ENCODE measurements around the gene RNPC3.
"Not testable (repeated sequence)": the region's sequence is repeated elsewhere in the genome, so short reads cannot be mapped to it uniquely, and the experiment has no call there.

Gene RNPC3

DNA sequence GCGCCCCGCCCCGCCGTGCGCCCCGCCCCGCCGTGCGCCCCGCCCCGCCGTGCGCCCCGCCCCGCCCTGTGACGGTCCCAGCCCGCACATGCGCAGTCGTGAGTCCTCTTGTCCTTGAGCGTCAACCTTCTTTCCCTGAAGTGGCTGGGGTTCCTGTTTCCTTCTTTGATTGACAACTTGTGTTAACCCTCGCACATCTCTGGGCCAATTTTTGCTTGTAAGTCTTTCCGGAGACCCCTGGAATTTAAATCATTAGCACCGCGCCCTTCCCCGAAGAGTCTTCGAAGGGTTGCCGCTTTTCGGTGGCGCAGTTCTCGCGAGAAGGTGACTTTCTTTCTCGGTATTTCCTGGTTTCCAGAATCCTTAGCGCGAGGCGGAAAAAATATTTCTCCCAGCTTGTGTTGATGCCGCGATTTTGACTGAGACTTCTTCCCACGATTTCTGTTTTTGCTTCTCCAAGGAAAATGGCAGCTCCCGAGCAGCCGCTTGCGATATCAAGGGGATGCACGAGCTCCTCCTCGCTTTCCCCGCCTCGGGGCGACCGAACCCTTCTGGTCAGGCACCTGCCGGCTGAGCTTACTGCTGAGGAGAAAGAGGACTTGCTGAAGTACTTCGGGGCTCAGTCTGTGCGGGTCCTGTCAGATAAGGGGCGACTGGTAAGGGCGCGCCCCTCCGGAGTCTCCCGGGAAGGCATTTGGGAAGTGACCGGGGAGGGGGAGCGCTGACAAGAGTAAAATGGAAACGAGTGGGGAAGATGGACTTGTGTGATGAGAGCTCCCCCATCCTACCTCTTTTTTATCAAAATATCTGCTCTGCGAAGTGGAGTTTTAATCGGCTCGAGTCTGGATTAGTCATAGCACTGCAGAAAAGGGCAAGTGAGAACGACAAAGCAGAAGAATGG is at the start of gene RNPC3:
RNPC3 (plus strand) TSS at position 93 of the 901 bp plus-strand sequence; CDS start at position 465, 372 bp downstream.
- DNase-seq = peak; percentile 84

DNA sequence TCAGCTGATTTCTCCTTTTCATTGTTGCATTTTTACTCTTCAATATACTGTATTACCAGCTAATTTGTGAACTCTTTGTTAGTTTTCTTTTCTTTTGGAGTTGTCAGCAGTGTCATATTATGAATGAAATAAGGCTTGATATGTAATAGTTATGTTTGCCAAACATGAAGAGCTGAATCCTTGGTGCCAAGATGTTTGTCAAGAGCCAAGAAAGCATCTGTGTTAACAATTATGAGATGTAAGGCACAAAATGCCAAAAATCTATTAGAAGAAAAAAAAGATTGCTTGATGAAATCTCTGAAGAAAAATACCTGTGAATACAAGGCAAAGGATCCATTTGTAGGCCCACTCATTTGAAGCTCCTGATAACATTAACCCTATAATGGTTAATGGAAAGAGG is 48.4 kb upstream of the RNPC3 start:
- no peak for DNase-seq

DNA sequence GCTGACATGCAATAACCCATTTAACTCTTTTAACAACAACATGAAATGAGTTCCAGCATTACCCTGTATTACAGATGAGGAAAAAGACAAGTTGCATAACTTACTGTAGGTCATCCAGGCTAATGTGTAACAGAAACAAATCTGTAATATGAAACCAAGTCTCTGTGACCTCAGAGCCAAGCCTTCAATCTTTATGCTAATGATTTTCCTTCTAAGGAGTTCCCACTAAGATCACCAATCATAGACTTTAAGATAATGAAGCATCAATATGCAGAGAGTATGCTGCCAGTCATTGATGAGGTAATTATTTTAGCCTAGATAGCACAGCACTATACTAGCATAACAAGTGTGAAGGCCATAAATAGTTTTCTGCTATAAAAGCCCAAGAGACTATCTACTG is 35.6 kb upstream of the RNPC3 start:
- DNase-seq = peak; percentile 33

DNA sequence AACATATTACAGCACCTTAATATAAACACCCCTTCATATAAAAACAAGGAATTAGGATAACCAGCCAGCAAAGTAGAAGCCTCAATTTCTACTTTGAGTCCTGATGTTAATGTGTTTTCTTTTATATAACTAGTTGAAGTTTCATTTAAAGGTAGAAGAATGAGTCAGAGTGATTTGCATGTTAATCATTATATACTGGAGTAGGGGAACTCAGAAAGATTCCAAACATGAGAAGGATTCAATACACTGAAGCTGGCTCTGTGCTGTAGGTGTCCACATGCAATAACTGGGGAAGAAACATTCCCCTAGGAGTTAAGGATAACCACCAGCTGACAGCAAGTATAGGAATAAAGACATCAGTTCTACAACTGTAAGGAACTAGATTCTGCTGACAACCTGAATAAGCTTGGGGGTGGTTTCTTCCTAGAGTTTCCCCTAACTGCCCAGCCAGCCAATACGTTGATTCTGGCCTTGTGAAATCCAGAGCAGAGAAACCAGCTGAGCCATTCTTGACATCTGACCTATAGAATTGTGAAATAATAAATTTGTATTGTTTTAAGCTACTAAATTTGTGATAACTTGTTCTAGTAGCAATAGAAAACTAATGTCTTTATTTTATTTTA is 33.4 kb upstream of the RNPC3 start:
- DNase-seq = peak; percentile 2

- peak; percentile 20 for DNase-seq
These were observed 29.4 kb upstream of the RNPC3 start for GRCh38 chr1:103496014-103496635.

GRCh38 chr1:103497404-103497803 is 28.1 kb upstream of the RNPC3 start:
- DNase-seq = peak; percentile 34

DNA sequence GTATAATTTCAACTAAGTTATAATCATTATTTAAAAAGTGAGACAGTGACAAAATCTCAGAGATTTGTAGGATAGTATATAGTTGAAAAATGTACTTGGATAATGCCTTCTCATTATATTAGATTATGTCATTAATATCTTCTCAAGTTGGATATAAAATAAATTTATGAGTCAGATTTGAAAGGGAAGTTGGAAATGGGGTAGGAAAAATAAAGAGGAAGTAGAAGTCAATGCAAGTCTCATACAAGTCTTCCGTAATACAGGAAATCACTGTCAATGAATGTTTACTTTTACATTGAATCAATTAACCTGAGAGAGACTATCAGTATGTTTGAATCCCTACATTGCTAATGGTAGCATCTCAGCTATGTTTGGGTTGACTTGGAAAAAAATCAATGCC is 16.2 kb upstream of the RNPC3 start:
- DNase-seq = no peak

DNA sequence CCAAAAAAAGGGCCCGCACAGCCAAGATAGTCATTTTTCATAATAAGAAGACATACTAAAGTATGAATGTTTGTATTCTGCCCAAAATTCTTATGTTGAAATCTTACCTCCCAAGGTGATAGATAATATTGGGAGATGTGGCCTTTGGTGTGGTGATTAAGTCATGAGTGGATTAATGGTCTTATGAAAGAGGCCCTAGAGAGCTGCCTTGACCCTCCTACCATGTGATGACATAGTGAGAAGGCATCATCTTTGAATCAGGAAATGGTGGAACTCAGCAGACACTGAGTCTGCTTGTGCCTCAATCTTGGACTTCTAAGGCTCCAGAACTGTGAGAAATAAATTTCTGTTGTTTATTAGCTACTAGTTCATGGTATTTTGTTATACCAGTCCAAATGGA is 11.8 kb upstream of the RNPC3 start:
- DNase-seq = no peak

DNA sequence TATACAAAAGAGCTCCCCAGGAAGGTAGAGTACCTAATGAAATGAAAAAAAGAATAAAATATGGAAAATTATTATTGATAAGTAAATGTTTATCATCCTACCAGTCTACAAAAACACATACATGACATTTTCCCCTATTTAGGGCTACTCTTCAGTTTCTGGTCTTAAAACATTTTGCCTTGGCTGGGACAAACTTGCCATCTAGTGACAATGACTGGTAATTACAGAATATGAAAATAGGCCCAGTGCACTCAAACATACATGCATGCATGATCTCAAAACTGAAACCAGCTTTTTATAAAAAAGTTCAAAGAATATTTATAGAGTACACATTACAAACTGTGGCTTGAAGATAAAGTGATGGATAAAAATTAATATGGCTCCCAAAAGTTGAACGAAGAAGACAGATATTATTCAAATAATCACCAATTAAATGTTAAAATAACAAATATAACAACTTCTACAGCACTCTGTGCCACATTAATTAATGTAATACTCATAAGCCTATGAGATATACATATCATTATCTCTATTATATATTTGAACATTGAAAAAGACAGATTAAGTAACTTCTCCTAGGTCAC is 10.5 kb upstream of the RNPC3 start:
- peak; percentile 23 for DNase-seq

DNA sequence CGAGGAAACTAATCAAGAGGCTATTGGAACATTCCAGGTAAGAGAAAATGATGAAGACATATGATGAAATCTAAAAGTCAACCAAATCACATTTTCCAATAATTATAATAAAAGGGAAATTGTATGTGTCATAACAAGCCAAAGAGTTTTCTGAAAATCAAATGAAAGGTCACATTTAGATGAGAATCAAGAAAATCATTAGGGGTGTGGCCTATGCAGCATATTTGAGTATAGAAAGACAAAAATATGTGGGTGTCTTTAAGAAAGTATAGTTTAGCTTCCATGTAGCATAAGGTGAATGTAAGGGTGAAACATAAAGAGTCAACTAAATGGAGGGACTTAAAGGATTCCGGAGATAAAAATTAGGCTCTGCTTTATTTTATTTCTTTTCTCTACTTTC is 9.2 kb upstream of the RNPC3 start:
- no peak for DNase-seq

DNA sequence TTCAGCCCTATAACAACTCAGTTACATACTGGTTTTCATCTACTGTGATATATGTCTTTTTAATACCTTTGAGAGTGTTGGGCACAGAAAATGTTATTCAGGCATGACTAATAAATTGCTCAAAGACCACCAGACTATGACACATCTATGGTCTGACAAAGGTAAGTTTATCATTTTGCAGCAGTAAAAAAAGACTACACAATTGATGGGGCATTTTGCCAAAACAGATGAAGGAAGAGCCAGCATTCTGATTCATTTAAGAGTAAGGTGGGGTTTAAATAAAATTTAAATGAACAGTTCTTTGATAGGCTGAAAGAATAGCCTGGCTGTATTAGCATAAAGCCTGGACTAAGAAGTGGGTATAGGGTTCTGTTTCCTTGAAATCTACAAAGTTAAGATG is 8.8 kb upstream of the RNPC3 start:
- peak; percentile 55 for DNase-seq

- peak; percentile 66 for DNase-seq
These were observed 8.0 kb upstream of the RNPC3 start for GRCh38 chr1:103517380-103518047.

DNA sequence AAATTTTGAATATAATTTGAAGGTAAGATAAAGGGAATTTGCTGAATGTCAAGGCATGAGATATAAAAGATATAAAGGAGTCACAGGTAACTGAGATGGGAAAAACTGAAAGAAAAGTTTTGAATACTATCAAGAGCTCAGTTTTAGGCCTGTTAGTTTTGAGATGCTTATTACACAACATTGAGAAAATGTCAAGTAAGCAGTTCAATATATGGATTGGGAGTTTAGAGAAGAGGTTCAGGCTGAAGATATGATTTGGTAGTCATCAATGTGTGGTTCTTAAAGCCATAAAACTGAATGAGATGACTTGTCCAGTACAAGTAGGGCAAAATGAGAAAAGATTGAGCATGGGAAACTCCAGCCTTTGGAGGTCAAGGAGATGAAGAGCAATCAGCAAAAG is 4.7 kb upstream of the RNPC3 start:
- no peak for DNase-seq

- no peak for DNase-seq
These were observed 2.2 kb upstream of the RNPC3 start for GRCh38 chr1:103523346-103523745.

GRCh38 chr1:103525114-103525606 is 339 bp upstream of the RNPC3 start:
- DNase-seq = peak; percentile 53

GRCh38 chr1:103527331-103527730 is 1.8 kb downstream of the RNPC3 start:
- no peak for DNase-seq

DNA sequence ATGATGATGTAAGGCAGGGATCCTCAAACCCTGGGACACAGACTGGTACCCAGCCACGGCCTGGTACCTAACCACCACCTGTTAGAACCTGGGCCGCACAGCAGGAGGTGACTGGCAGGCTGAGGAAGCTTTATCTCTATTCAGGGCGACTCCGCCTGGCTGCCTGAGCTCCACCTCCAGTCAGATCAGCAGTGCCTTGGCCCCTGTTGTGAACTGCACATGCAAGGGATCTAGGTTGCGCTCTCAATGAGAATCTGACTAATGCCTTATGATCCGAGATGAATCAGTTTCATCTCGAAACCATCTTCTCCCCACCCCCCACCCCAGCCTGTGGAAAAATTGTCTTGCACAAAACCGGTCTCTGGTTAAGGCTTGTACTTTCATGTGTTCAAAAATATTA is 4.2 kb downstream of the RNPC3 start:
- DNase-seq = peak; percentile 94

DNA sequence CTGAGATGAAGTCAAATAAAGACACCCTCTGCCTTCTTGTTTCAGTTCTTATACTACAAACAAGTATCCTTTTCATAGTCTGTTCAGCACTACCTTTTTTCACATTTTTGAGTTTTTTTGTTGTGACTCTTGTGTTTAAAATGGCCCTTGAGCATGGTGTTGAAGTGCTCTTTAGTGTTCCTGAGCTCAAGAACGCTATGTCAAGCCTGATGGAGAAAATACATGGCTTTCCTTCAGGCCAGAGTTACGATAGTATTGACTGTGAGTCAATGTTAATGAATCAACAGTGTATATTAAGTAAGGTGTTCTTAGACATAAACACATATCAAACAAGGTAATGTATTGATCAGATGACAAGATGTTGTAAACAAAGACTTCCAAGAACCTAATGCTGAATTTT is 12.7 kb downstream of the RNPC3 start:
- no peak for DNase-seq

- DNase-seq = no peak
These were observed 15.9 kb downstream of the RNPC3 start for GRCh38 chr1:103541431-103541830.

GRCh38 chr1:103546496-103546895 is 21.0 kb downstream of the RNPC3 start:
- DNase-seq = no peak

DNA sequence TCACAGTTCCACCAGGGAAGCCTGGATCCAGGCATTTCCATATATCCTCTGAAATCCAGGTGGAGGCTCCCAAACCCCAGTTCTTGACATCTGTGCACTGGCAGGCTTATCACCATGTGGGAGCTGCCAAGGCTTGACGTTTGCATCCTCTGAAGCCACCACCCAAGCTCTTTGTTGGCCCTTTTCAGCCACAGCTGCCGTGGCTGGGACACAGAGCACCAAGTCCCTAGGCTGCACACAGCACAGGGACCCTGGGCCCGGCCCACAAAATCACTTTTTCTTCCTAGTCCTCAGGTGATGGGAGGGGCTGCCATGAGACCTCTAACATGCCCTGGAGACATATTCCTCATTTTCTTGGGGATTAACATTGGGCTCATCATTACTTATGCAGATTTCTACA is 22.3 kb downstream of the RNPC3 start:
- DNase-seq = no peak

- no peak for DNase-seq
These were observed 34.9 kb downstream of the RNPC3 start for GRCh38 chr1:103560427-103560826.

GRCh38 chr1:103561124-103561523 is 35.6 kb downstream of the RNPC3 start:
- not testable (repeated sequence) for DNase-seq
